Subcutaneous adipose tissue (tissue), 4 donors: ENCODE results near the gene UCHL1. TPM values are rescaled to one million over a fixed set of nuclear protein-coding genes. Genes with fewer than 3 reads are reported as not detected.

Experiments
- total RNA-seq, 4 donors: library from RNA; depleted of rRNA; stranded (reverse); fragments of >200 nt; gene quantifications; one replicate each; pipeline ENCODE4 v1.1.0, GENCODE V29; 2016
- TF ChIP-seq, protein P1 (sequence below): fragments of 450-650 bp; IDR thresholded peaks from one replicate; pipeline ENCODE4 v1.5.1; 2016; ENCODE audit warnings: low read depth, mild to moderate bottlenecking, control low read depth, antibody characterized with exemption, moderate library complexity

UCHL1 gene
- total RNA-seq, 4 donors from 2014 or later = 31.5 to 442 (median 221) TPM

- TF ChIP-seq, protein P1, sequence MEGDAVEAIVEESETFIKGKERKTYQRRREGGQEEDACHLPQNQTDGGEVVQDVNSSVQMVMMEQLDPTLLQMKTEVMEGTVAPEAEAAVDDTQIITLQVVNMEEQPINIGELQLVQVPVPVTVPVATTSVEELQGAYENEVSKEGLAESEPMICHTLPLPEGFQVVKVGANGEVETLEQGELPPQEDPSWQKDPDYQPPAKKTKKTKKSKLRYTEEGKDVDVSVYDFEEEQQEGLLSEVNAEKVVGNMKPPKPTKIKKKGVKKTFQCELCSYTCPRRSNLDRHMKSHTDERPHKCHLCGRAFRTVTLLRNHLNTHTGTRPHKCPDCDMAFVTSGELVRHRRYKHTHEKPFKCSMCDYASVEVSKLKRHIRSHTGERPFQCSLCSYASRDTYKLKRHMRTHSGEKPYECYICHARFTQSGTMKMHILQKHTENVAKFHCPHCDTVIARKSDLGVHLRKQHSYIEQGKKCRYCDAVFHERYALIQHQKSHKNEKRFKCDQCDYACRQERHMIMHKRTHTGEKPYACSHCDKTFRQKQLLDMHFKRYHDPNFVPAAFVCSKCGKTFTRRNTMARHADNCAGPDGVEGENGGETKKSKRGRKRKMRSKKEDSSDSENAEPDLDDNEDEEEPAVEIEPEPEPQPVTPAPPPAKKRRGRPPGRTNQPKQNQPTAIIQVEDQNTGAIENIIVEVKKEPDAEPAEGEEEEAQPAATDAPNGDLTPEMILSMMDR = no peak
Measured at GRCh38 chr4:41236508-41236907, 20.2 kb upstream of the UCHL1 start.

- TF ChIP-seq, protein P1 = no peak
Measured at GRCh38 chr4:41241919-41242318, 14.8 kb upstream of the UCHL1 start.

GRCh38 chr4:41245983-41246382 is 10.7 kb upstream of the UCHL1 start:
- TF ChIP-seq, protein P1 = no peak

DNA sequence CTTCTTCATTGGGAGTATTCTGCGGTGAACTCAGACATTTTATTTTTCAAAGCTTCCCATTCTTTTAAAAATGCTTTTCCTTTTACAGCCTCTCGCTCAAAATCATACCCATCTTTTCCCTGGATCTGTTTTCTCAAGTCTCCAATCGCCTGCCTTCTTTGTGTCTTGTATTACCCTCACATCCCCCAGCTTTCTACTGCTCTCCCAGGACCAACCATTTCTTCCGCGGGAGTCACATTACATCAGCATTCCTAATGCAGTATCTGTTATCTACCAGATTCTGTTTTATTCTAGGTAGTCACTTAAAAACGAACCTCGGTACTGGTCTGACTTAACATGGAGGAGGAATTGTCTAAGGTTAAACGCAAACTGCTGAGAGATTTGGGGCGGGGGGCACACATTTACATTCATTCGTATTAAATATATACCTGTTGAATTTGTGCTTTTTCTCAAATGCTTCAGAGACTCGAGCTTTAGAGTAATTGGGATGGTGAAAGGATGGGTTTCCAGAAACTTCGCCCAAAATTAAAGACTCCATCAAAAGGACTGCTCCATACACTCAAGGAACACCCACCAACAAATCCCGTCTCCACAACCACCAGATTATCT is 493 bp upstream of the UCHL1 start:
- TF ChIP-seq, protein P1 = no peak

DNA sequence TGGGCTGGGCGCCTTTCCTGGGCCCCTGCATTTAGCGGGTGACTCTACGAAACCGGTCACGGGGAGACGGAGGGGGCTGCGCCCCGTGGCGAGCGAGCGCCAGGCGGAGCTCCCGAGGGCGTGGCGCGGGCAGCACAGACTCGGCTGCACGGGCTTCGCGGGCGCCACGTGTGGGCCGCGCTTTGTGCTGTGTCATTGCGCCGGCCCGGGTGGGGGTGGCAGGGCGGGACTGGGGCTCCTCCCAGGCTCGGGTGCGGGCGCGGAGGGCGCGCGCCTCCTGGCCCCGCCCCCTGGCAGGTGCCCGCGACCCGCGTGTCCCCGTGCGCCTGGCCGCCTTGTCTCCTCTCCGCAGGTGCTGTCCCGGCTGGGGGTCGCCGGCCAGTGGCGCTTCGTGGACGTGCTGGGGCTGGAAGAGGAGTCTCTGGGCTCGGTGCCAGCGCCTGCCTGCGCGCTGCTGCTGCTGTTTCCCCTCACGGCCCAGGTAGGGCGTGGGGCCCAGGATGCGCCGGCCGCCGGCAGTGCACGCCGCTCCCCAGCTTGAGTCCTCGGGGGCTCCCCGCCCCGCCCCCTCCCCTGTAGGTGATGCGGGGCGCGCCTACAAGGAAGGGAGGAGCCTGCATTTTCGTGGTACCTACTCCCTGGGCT is 651 bp downstream of the UCHL1 start:
- TF ChIP-seq, protein P1 = no peak

GRCh38 chr4:41257906-41258305 is 1.2 kb downstream of the UCHL1 start:
- TF ChIP-seq, protein P1 = no peak

GRCh38 chr4:41258783-41259182 is 2.1 kb downstream of the UCHL1 start:
- TF ChIP-seq, protein P1 = no peak
